RWPE1 (cell line): ENCODE results near the gene GRID2.

Experiments
- CTCF ChIA-PET: fragments of 350-600 bp; sonication (Branson Sonifier 250); formaldehyde crosslinking; extraction: SDS; loops from one replicate; lab custom pipeline; 2021; lab: Yijun Ruan, JAX
- POLR2A ChIA-PET: fragments of 400-600 bp; formaldehyde crosslinking; extraction: SDS; loops from one replicate; lab custom pipeline; 2020; ENCODE audit warnings: antibody characterized with exemption; ENCODE audit not compliant: low non-redundant PET; lab: Yijun Ruan, JAX
- DNase-seq: peaks from one replicate; pipeline ENCODE4 v3.0.0; 2012; ENCODE audit warnings: low spot score
- H3K27ac ChIP-seq: fragments of 450-650 bp; 2 replicates; pipeline ENCODE4 v1.5.1; 2017
- TF ChIP-seq, protein P1 (sequence below): fragments of 450-650 bp; conservative IDR thresholded peaks from 2 replicates; pipeline ENCODE4 v1.5.1; 2017; ENCODE audit warnings: low read depth, mild to moderate bottlenecking

GRID2 gene

DNA sequence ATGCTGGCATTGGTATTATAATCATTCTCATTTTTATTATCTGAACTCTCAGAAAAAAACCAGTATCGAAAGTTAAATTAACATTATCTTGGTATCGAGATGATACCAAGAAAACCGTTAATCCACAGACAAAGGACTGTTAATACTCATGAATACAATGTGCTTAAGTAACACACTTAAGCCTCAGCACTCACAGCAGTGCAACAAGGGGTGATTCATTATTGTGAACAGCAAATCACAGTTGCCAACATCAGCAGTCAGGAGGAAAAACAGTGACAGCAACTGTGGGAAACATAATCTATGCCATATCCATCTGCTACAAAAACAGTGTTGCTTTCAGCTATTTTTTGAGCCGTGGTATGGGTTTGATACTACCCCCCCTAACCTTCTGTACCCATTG lies 1313.8 kb downstream of the GRID2 start:
- POLR2A ChIA-PET = no interaction called here
- CTCF ChIA-PET = no interaction called here
- TF ChIP-seq, protein P1, sequence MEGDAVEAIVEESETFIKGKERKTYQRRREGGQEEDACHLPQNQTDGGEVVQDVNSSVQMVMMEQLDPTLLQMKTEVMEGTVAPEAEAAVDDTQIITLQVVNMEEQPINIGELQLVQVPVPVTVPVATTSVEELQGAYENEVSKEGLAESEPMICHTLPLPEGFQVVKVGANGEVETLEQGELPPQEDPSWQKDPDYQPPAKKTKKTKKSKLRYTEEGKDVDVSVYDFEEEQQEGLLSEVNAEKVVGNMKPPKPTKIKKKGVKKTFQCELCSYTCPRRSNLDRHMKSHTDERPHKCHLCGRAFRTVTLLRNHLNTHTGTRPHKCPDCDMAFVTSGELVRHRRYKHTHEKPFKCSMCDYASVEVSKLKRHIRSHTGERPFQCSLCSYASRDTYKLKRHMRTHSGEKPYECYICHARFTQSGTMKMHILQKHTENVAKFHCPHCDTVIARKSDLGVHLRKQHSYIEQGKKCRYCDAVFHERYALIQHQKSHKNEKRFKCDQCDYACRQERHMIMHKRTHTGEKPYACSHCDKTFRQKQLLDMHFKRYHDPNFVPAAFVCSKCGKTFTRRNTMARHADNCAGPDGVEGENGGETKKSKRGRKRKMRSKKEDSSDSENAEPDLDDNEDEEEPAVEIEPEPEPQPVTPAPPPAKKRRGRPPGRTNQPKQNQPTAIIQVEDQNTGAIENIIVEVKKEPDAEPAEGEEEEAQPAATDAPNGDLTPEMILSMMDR = no peak
- DNase-seq = no peak
- H3K27ac ChIP-seq = no peak overlapping the region

GRCh38 chr4:93633721-93634120 lies 1330.0 kb downstream of the GRID2 start:
- H3K27ac ChIP-seq = no peak overlapping the region
- TF ChIP-seq, protein P1 = no peak
- ChIA-PET POLR2A (no interaction called here), CTCF (no interaction called here)
- DNase-seq = no peak

GRCh38 chr4:93635943-93636342 lies 1332.2 kb downstream of the GRID2 start:
- ChIA-PET CTCF (no interaction called here), POLR2A (no interaction called here)
- H3K27ac ChIP-seq = no peak overlapping the region
- TF ChIP-seq, protein P1 = no peak
- no peak for DNase-seq

- ChIA-PET CTCF (no interaction called here), POLR2A (no interaction called here)
- no peak for DNase-seq
- H3K27ac ChIP-seq = no peak overlapping the region
- TF ChIP-seq, protein P1 = no peak
Observed at GRCh38 chr4:93645120-93645519, 1341.4 kb downstream of the GRID2 start.

DNA sequence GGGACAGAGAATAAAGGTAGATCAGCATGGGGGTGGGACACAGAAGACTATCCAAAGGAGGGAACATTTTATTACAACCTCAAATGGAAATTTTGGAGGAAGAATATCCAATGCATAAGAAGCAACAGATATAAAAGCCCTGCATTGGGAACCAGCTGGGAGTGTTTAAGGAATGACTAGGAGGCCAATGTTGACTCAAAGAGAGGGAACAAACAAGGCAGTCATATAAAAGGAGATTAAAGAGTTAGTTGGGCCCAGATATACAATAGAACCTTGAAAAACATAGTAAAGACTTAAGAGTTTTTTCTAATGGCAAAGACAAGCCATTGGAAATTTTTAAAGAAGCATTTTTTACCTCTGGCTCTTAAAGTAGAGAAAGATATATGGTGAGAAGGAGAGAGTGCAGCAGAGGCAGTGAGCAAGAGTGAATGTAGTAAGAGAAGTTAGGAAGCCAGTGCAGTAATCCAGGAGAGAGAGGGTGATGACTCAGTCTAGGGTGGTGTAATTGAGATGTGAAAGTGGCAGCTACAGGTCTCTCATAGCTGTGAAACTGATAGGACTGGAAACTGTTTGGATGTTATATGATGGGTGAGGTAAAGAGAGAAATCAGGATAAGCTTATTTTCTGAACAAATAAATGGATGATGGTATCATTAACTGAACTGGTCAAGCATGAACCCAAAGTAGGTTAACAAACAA lies 1342.6 kb downstream of the GRID2 start:
- ChIA-PET POLR2A (no interaction called here), CTCF (interaction anchor here (0.6 kb wide), 1 partner anchor 62 kb away, joined by 4 read pairs; no protein-coding TSS in a partner anchor)
- TF ChIP-seq, protein P1 = no peak
- no peak overlapping the region for H3K27ac ChIP-seq
- DNase-seq = peak; percentile 4

DNA sequence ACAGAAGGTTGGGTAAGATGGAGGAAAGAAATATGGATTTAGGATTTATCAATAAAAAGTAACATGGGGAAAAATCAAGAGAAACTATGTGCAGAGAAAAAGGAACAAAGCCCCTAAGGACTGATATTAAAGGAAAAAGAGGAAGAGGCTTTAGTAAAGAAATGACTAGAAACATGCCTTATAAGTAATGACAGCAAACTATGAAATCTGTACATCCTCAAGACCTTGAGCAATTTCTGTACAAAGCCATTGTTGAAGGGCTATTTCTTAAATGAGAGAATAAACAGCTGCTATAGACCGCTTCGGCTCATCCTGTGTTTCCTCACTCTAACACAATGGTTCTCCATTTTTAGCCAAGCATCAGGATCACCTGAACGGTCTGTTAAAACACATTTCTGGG lies 1344.5 kb downstream of the GRID2 start:
- TF ChIP-seq, protein P1 = no peak
- ChIA-PET POLR2A (no interaction called here), CTCF (no interaction called here)
- no peak for DNase-seq
- H3K27ac ChIP-seq = no peak overlapping the region
